HCT116 (cell line): ENCODE data around the gene ISCA1. TPM values are rescaled to one million over a fixed set of nuclear protein-coding genes. Genes with fewer than 3 reads are reported as not detected.

ENCODE experiments used
- ATAC-seq: fragments of 200-7000 bp; cut with Tn5 transposase; 2 replicates; pipeline ENCODE4 v1.9.1; 2020; ENCODE audit warnings: mild to moderate bottlenecking, moderate library complexity
- BruUV-seq: library from RNA; stranded (reverse); fragments of 400-500 nt; replicated peaks from 2 replicates; lab custom pipeline; 2021; lab: Mats Ljungman, UMichigan
- CTCF ChIA-PET: fragments of 300-600 bp; sonication (Branson Sonifier 250); formaldehyde crosslinking; loops from one replicate; lab custom pipeline; 2021; ENCODE audit warnings: antibody characterized with exemption; lab: Charles Lee
- POLR2A ChIA-PET: fragments of 300-600, 350-600 bp; sonication (Branson Sonifier 250); formaldehyde crosslinking; loops from one replicate; lab custom pipeline; 2021; ENCODE audit warnings: antibody characterized with exemption; lab: Charles Lee
- RAD21 ChIA-PET, 2 experiments: fragments of 300-600 bp; sonication (Branson Sonifier 250); formaldehyde crosslinking; loops; one replicate each; lab custom pipeline; 2023; ENCODE audit warnings: low total read pairs in 2 of 2; ENCODE audit not compliant: uncharacterized antibody in 2 of 2, unreplicated experiment in 2 of 2, low non-redundant PET in 1 of 2; lab: Charles Lee
- DNase-seq: peaks from one replicate; pipeline ENCODE4 v3.0.0-alpha.2; 2010; ENCODE audit warnings: low read depth, low spot score
- H2AFZ ChIP-seq: fragments of 200-600 bp; shearing (Covaris generic), sonication (generic); 2 replicates; pipeline ENCODE4 v1.6.1; 2017; ENCODE audit warnings: low read depth, mixed run types, mixed read lengths, antibody characterized with exemption, low read length; ENCODE audit not compliant: poor library complexity, severe bottlenecking
- H3K27ac ChIP-seq: 2 replicates; pipeline ENCODE4 v1.5.1; 2012; ENCODE audit warnings: low read depth, low read length
- H3K27me3 ChIP-seq: fragments of 200-600 bp; sonication (generic); 2 replicates; pipeline ENCODE4 v1.6.1; 2016; ENCODE audit warnings: mixed run types, low read length, mixed read lengths; ENCODE audit not compliant: insufficient read depth
- H3K36me3 ChIP-seq, 2 experiments: fragments of 200-500 bp in 1 of 2; fragments of 200-600 bp in 1 of 2; sonication (Bioruptor generic) in 1 of 2; sonication (generic) in 1 of 2; 2 replicates each; pipeline versions ENCODE4 v1.5.1 to v1.6.1; 2014 to 2016; ENCODE audit warnings: low read length in 2 of 2, inconsistent platforms in 1 of 2, mixed read lengths in 1 of 2, mixed run types in 1 of 2; ENCODE audit not compliant: insufficient read depth in 2 of 2, control insufficient read depth in 1 of 2
- H3K4me1 ChIP-seq, 2 experiments: fragments of 200-600 bp in 1 of 2; sonication (generic) in 1 of 2; 2 replicates each; pipeline versions ENCODE4 v1.5.1 to v1.6.1; 2012 to 2017; ENCODE audit warnings: low read length in 2 of 2, inconsistent platforms in 1 of 2, mild to moderate bottlenecking in 1 of 2, mixed read lengths in 1 of 2, mixed run types in 1 of 2, moderate library complexity in 1 of 2; ENCODE audit not compliant: insufficient read depth in 2 of 2, control insufficient read depth in 1 of 2
- H3K4me2 ChIP-seq: fragments of 200-600 bp; sonication (generic); 2 replicates; pipeline ENCODE4 v1.6.1; 2017; ENCODE audit warnings: mixed run types, low read length, mixed read lengths
- H3K4me3 ChIP-seq, 2 experiments: fragments of 200-600 bp in 1 of 2; sonication (generic) in 1 of 2; replicated peaks in 1 of 2; 2 replicates each; pipeline ENCODE4 v1.5.1; 2011 to 2016; ENCODE audit warnings: low read length in 2 of 2, control low read depth in 1 of 2, low read depth in 1 of 2, mild to moderate bottlenecking in 1 of 2, mixed read lengths in 1 of 2, mixed run types in 1 of 2
- H3K79me2 ChIP-seq: fragments of 200-600 bp; sonication (generic); 2 replicates; pipeline ENCODE4 v1.6.1; 2017; ENCODE audit warnings: mild to moderate bottlenecking, mixed run types, low read length, moderate library complexity, mixed read lengths; ENCODE audit not compliant: insufficient read depth
- H3K9ac ChIP-seq: fragments of 200-600 bp; sonication (generic); 2 replicates; pipeline ENCODE4 v1.6.1; 2016; ENCODE audit warnings: low read length, mixed read lengths
- H3K9me2 ChIP-seq: fragments of 200-600 bp; sonication (generic), shearing (Covaris generic); 2 replicates; pipeline ENCODE4 v1.6.1; 2017; ENCODE audit warnings: mixed run types, mild to moderate bottlenecking, moderate library complexity; ENCODE audit not compliant: insufficient read depth
- H3K9me3 ChIP-seq, 2 experiments: fragments of 200-500 bp in 1 of 2; fragments of 200-600 bp in 1 of 2; sonication (Bioruptor generic) in 1 of 2; sonication (generic) in 1 of 2; 2 replicates each; pipeline ENCODE4 v1.6.1; 2014 to 2017; ENCODE audit warnings: low read length in 2 of 2, mixed read lengths in 2 of 2, inconsistent platforms in 1 of 2, low read depth in 1 of 2, mild to moderate bottlenecking in 1 of 2, mixed run types in 1 of 2, moderate library complexity in 1 of 2; ENCODE audit not compliant: control insufficient read depth in 1 of 2, insufficient read depth in 1 of 2
- H4K20me1 ChIP-seq: fragments of 200-600 bp; sonication (generic), shearing (Covaris generic); 2 replicates; pipeline ENCODE4 v1.6.1; 2017; ENCODE audit warnings: mixed run types, mild to moderate bottlenecking, moderate library complexity; ENCODE audit not compliant: insufficient read depth
- CEBPB ChIP-seq: IDR thresholded peaks from 2 replicates; pipeline ENCODE4 v1.6.1; 2012; ENCODE audit warnings: low read depth
- EGR1 ChIP-seq: IDR thresholded peaks from 2 replicates; pipeline ENCODE4 v1.6.1; 2012; ENCODE audit warnings: low read depth
- POLR2A ChIP-seq: IDR thresholded peaks from 2 replicates; pipeline ENCODE4 v1.7.0; 2011; ENCODE audit warnings: borderline replicate concordance; ENCODE audit not compliant: insufficient read depth, insufficient read length; ENCODE audit errors: extremely low read depth
- RAD21 ChIP-seq: IDR thresholded peaks from 2 replicates; pipeline ENCODE4 v1.6.1; 2012; ENCODE audit warnings: low read depth, mild to moderate bottlenecking
- ZFX ChIP-seq: fragments of 450-650 bp; IDR thresholded peaks from 2 replicates; pipeline ENCODE4 v1.6.1; 2017
- intact Hi-C: fragments of 100-400 bp; cut with micrococcal nuclease; formaldehyde crosslinking; loops from 2 replicates; pipeline ENCODE4 v1.10.0; 2022
- total RNA-seq: library from RNA; stranded (reverse); gene quantifications from one replicate; pipeline ENCODE4 v1.2.1, GENCODE V29; 2021; ENCODE audit not compliant: unreplicated experiment
- TF ChIP-seq, protein P1 (sequence below), 3 experiments: fragments of 200-600 bp in 1 of 3; sonication (generic) in 1 of 3; IDR thresholded peaks in 2 of 3; conservative IDR thresholded peaks in 1 of 3; 2 replicates each; pipeline ENCODE4 v1.5.1; 2012 to 2017; ENCODE audit warnings: low read depth in 2 of 3, low read length in 2 of 3, antibody characterized with exemption in 1 of 3, borderline replicate concordance in 1 of 3, control low read depth in 1 of 3, mild to moderate bottlenecking in 1 of 3, mixed read lengths in 1 of 3, mixed run types in 1 of 3, moderate library complexity in 1 of 3; ENCODE audit not compliant: insufficient read depth in 1 of 3
- TF ChIP-seq, protein P2 (sequence below): IDR thresholded peaks from 2 replicates; pipeline ENCODE4 v1.6.1; 2012; ENCODE audit warnings: low read depth

The ISCA1 gene
- total RNA-seq, 1 experiment from 2014 or later: 25.7 TPM

GRCh38 chr9:86287013-86287412, 4.7 kb upstream of the ISCA1 start:
- ATAC-seq: no peak
- H3K79me2 ChIP-seq: no peaks in the 10 kb centered on the region
- no peaks in the 10 kb centered on the region for H3K9me3 ChIP-seq
- ChIA-PET POLR2A (no interaction called here), RAD21 (no interaction called here), CTCF (no interaction called here)
- no peak overlapping the region for H3K4me2 ChIP-seq
- TF ChIP-seq, protein P1, sequence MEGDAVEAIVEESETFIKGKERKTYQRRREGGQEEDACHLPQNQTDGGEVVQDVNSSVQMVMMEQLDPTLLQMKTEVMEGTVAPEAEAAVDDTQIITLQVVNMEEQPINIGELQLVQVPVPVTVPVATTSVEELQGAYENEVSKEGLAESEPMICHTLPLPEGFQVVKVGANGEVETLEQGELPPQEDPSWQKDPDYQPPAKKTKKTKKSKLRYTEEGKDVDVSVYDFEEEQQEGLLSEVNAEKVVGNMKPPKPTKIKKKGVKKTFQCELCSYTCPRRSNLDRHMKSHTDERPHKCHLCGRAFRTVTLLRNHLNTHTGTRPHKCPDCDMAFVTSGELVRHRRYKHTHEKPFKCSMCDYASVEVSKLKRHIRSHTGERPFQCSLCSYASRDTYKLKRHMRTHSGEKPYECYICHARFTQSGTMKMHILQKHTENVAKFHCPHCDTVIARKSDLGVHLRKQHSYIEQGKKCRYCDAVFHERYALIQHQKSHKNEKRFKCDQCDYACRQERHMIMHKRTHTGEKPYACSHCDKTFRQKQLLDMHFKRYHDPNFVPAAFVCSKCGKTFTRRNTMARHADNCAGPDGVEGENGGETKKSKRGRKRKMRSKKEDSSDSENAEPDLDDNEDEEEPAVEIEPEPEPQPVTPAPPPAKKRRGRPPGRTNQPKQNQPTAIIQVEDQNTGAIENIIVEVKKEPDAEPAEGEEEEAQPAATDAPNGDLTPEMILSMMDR (IDR thresholded peaks at IDR 0.05 in 2 of 3, conservative IDR thresholded peaks at IDR 0.05 in 1 of 3; ENCODE audit: borderline replicate concordance in 1 of 3, insufficient read depth in 1 of 3, low read depth in 2 of 3, low read length in 2 of 3): peak; percentile 11 to 43 (median 34); a peak in 4 of 6 replicates
- TF ChIP-seq CEBPB (peak; percentile 78), EGR1 (no peak), RAD21 (peak; percentile 40)
- no peaks in the 10 kb centered on the region for H3K27me3 ChIP-seq
- H3K36me3 ChIP-seq: no peaks in the 10 kb centered on the region
- no peak overlapping the region for H3K27ac ChIP-seq
- H4K20me1 ChIP-seq: no peaks in the 10 kb centered on the region
- H3K4me1 ChIP-seq: peaks cover 3 to 8% of the 10 kb centered on the region in 2 experiments; a peak in 3 of 4 replicates
- H3K9me2 ChIP-seq: no peaks in the 10 kb centered on the region
- intact Hi-C loops: loop anchor here (5.0 kb wide), 1 partner anchor 1035 kb away; no protein-coding TSS in a partner anchor
- H3K9ac ChIP-seq: no peak overlapping the region
- BruUV-seq: no TSS peak
- H3K4me3 ChIP-seq: no peak overlapping the region
- no peak for DNase-seq
- no peak overlapping the region for H2AFZ ChIP-seq

DNA sequence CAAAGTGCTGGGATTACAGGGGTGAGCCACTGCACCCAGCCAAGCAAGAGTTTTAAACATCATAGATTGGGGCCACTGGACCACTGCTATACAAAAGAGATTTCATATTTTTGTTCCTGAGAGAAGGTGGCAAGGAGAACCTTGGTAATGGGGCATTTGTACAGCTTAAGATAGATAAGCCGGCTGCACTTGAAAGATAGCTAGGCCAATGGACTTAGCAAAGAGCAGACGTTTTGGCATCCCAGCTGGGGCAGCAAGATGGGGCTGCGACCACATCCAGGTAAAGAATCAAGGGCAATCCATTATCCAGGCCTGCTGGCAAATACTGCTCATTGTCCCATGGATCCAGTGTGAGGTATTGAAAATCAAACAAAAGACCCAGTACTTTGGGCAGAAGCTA, 3.9 kb upstream of the ISCA1 start:
- H3K9ac ChIP-seq: no peak overlapping the region
- no TSS peak for BruUV-seq
- H3K4me1 ChIP-seq: peaks cover 3 to 8% of the 10 kb centered on the region in 2 experiments; a peak in 3 of 4 replicates
- no peak overlapping the region for H3K4me2 ChIP-seq
- no peaks in the 10 kb centered on the region for H3K27me3 ChIP-seq
- no peaks in the 10 kb centered on the region for H3K9me2 ChIP-seq
- no peak overlapping the region for H2AFZ ChIP-seq
- DNase-seq: no peak
- peaks cover 6% of the 10 kb centered on the region for H3K79me2 ChIP-seq
- no peak for ATAC-seq
- no peaks in the 10 kb centered on the region for H3K36me3 ChIP-seq
- POLR2A ChIA-PET: no interaction called here
- no peak overlapping the region for H3K27ac ChIP-seq
- RAD21 ChIA-PET: no interaction called here
- H3K9me3 ChIP-seq: no peaks in the 10 kb centered on the region
- no peak overlapping the region for H3K4me3 ChIP-seq
- no peaks in the 10 kb centered on the region for H4K20me1 ChIP-seq
- CTCF ChIA-PET: no interaction called here
- TF ChIP-seq ZFX (no peak), POLR2A (no peak)
- TF ChIP-seq, protein P2, sequence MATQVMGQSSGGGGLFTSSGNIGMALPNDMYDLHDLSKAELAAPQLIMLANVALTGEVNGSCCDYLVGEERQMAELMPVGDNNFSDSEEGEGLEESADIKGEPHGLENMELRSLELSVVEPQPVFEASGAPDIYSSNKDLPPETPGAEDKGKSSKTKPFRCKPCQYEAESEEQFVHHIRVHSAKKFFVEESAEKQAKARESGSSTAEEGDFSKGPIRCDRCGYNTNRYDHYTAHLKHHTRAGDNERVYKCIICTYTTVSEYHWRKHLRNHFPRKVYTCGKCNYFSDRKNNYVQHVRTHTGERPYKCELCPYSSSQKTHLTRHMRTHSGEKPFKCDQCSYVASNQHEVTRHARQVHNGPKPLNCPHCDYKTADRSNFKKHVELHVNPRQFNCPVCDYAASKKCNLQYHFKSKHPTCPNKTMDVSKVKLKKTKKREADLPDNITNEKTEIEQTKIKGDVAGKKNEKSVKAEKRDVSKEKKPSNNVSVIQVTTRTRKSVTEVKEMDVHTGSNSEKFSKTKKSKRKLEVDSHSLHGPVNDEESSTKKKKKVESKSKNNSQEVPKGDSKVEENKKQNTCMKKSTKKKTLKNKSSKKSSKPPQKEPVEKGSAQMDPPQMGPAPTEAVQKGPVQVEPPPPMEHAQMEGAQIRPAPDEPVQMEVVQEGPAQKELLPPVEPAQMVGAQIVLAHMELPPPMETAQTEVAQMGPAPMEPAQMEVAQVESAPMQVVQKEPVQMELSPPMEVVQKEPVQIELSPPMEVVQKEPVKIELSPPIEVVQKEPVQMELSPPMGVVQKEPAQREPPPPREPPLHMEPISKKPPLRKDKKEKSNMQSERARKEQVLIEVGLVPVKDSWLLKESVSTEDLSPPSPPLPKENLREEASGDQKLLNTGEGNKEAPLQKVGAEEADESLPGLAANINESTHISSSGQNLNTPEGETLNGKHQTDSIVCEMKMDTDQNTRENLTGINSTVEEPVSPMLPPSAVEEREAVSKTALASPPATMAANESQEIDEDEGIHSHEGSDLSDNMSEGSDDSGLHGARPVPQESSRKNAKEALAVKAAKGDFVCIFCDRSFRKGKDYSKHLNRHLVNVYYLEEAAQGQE: no peak
- intact Hi-C loops: loop anchor here (5.0 kb wide), 1 partner anchor 1036 kb away; no protein-coding TSS in a partner anchor
